NB4 (cell line): ENCODE data around the gene PDK2.

Source experiments
- CTCF ChIP-seq: IDR thresholded peaks from one replicate; pipeline ENCODE4 v1.5.1; 2012; ENCODE audit warnings: low read depth, low read length
- MAX ChIP-seq: IDR thresholded peaks from 2 replicates; pipeline ENCODE4 v1.6.1; 2011; ENCODE audit warnings: low read depth, low read length
- POLR2A ChIP-seq: IDR thresholded peaks from 2 replicates; pipeline ENCODE4 v1.6.1; 2011; ENCODE audit warnings: mild to moderate bottlenecking; ENCODE audit not compliant: insufficient read length; ENCODE audit errors: extremely low read depth

- TF ChIP-seq CTCF: no peak
- TF ChIP-seq POLR2A: no peak
- peak; percentile 31; the same call in 1 of the 2 replicates for TF ChIP-seq MAX
Observed at GRCh38 chr17:50149091-50149416, 53.9 kb downstream of the PDK2 start.
